Cardiac muscle cell (in vitro differentiated cells and primary cell): Measurements from ENCODE around the gene TSPAN14. TPM values are rescaled to one million over a fixed set of nuclear protein-coding genes. Genes with fewer than 3 reads are reported as not detected.
"Not testable (repeated sequence)": the region's sequence is repeated elsewhere in the genome, so short reads cannot be mapped to it uniquely, and the experiment has no call there.

ENCODE experiments used
- DNase-seq, 2 donors: peaks; one replicate each; pipeline versions ENCODE4 v3.0.0 to v3.0.0-alpha.2; 2010 to 2017; ENCODE audit warnings: low read depth in 1 of 2, low spot score in 1 of 2
- H3K27ac ChIP-seq: fragments of 200-600 bp; sonication (generic); 2 replicates; pipeline ENCODE4 v1.5.1; 2016
- H3K27me3 ChIP-seq: fragments of 200-600 bp; sonication (generic); 2 replicates; pipeline ENCODE4 v1.6.0; 2016; ENCODE audit warnings: control low read depth
- H3K36me3 ChIP-seq: fragments of 200-600 bp; sonication (generic); 2 replicates; pipeline ENCODE4 v1.5.1; 2016; ENCODE audit warnings: control low read depth
- H3K4me1 ChIP-seq: fragments of 200-600 bp; sonication (generic); 2 replicates; pipeline ENCODE4 v1.8.1; 2017; ENCODE audit warnings: low read depth, mild to moderate bottlenecking, mixed run types
- H3K4me3 ChIP-seq: fragments of 200-600 bp; sonication (generic); 2 replicates; pipeline ENCODE4 v1.5.1; 2016; ENCODE audit warnings: mild to moderate bottlenecking
- H3K9me3 ChIP-seq: fragments of 200-600 bp; sonication (generic); 2 replicates; pipeline ENCODE4 v1.5.1; 2017; ENCODE audit warnings: low read depth, mild to moderate bottlenecking, control low read depth
- CTCF ChIP-seq: IDR thresholded peaks from 2 replicates; pipeline ENCODE4 v1.5.1; 2012; ENCODE audit warnings: low read depth, mild to moderate bottlenecking, low read length
- polyA plus RNA-seq: library from polyadenylated mRNA; unstranded; fragments of >200 nt; fragmentation: Nextera tagmentation; extraction: Ambion mirVana; gene quantifications from 2 replicates; pipeline ENCODE4 v1.2.1, GENCODE V29; 2016
- total RNA-seq: library from RNA; depleted of rRNA; stranded (reverse); fragments of >200 nt; gene quantifications from 2 replicates; pipeline ENCODE4 v1.2.3, GENCODE V29; 2016

The TSPAN14 gene
- total and polyA plus RNA-seq, 2 experiments from 2014 or later, result 31.6 to 55.1 TPM

GRCh38 chr10:80529604-80530003, 75.5 kb downstream of the TSPAN14 start:
- no peak for DNase-seq
- Histone ChIP-seq H3K4me3 (no peak overlapping the region), H3K27ac (no peak overlapping the region), H3K36me3 (no peaks in the 10 kb centered on the region), H3K27me3 (no peaks in the 10 kb centered on the region), H3K9me3 (no peaks in the 10 kb centered on the region), H3K4me1 (no peaks in the 10 kb centered on the region)
- TF ChIP-seq CTCF, result no peak

- H3K4me3 ChIP-seq, result no peak overlapping the region
- no peak overlapping the region for H3K27ac ChIP-seq
- peak in 1 of 2 donors; percentile 38 for DNase-seq
- H3K4me1 ChIP-seq, result no peaks in the 10 kb centered on the region
- H3K27me3 ChIP-seq, result no peaks in the 10 kb centered on the region
- TF ChIP-seq CTCF, result peak; percentile 32
- H3K36me3 ChIP-seq, result no peaks in the 10 kb centered on the region
- H3K9me3 ChIP-seq, result no peaks in the 10 kb centered on the region
These were observed 76.1 kb downstream of the TSPAN14 start for GRCh38 chr10:80530251-80530650.

GRCh38 chr10:80530816-80531215, 76.7 kb downstream of the TSPAN14 start:
- Histone ChIP-seq H3K27ac (no peak overlapping the region), H3K4me1 (no peaks in the 10 kb centered on the region), H3K9me3 (no peaks in the 10 kb centered on the region), H3K27me3 (no peaks in the 10 kb centered on the region), H3K4me3 (no peak overlapping the region), H3K36me3 (no peaks in the 10 kb centered on the region)
- DNase-seq, result no peak
- TF ChIP-seq CTCF, result no peak

- H3K27me3 ChIP-seq, result no peaks in the 10 kb centered on the region
- DNase-seq, result no peak
- no peak for TF ChIP-seq CTCF
- H3K4me1 ChIP-seq, result no peaks in the 10 kb centered on the region
- H3K36me3 ChIP-seq, result no peaks in the 10 kb centered on the region
- H3K4me3 ChIP-seq, result no peak overlapping the region
- no peak overlapping the region for H3K27ac ChIP-seq
- no peaks in the 10 kb centered on the region for H3K9me3 ChIP-seq
These were observed 78.5 kb downstream of the TSPAN14 start for GRCh38 chr10:80532571-80532970.

GRCh38 chr10:80534059-80534458, 79.9 kb downstream of the TSPAN14 start:
- not testable (repeated sequence) for H3K36me3 ChIP-seq, H3K27ac ChIP-seq, H3K4me1 ChIP-seq, DNase-seq, H3K9me3 ChIP-seq, H3K4me3 ChIP-seq, H3K27me3 ChIP-seq

GRCh38 chr10:80534646-80535045, 80.5 kb downstream of the TSPAN14 start:
- not testable (repeated sequence) for DNase-seq, H3K36me3 ChIP-seq, H3K27me3 ChIP-seq, H3K4me3 ChIP-seq, H3K27ac ChIP-seq, H3K9me3 ChIP-seq, H3K4me1 ChIP-seq
